HG03039 (cell line): Measurements from ENCODE around the gene IFT43.

Experiments used
- ATAC-seq: cut with Tn5 transposase; IDR thresholded peaks from one replicate; pipeline ENCODE4 v1.9.1; 2021; ENCODE audit warnings: mild to moderate bottlenecking, moderate library complexity; ENCODE audit not compliant: unreplicated experiment

The IFT43 gene

DNA sequence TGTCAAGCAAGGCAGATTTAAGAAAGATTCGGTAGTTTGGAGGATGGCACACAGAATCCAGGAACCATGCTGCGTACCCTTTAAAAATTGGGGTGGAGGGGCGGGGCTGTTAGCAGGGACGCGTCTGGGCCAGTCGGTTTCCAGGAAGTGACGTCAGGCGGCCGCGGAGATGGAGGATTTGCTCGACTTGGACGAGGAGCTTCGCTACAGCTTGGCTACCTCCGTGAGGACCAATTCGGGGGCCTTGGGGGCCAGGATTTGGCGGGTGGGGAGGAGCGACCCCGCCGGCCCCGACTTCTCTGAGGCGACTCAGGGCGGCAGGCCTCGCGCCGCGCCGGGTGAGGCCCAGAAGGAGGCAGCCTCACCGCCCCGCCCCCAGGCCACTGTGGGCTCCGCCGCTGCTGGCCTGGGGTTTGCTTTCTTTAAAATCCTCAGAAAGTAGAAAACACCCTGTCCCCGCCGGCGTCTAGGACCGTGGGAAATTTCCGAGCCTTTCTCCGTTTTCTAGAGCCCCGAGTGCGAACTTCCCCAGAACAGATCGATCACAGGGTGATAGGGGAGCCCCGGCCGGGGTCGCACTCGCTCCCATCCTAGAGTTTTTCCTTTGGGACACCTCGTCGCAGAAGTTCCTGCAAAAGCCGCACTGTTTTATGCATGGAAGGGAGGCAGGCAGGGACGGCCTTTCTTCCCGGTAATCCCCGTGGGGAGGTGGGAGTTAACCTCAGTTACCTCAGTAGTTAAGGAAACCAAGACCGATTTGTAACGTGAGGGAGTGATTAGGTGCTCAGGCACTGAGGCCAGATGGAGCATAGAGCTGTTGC lies at the start of gene IFT43:
IFT43 (plus strand) TSS at position 146 of the 821 bp plus-strand sequence; CDS start at position 170, 24 bp downstream.
- peak; percentile 61 for ATAC-seq

DNA sequence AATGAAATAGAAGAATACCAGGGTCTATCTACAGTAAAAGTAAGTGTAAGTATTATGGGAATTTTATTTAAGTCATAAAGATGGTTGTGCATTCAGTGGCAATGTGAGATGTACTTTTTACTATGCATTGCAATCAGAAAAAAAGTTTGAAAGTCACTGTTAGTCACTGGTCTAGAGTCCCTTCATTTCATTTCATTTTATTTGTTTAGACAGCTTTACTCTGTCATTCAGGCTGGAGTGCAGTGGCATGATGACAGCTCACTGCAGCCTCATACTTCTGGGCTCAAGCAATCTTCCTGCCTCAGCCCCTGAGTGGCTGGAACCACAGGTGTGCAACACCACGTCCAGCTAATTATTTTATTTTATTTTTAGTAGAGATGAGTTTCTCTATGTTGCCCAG lies 46.4 kb upstream of the IFT43 start:
- ATAC-seq, result no peak

DNA sequence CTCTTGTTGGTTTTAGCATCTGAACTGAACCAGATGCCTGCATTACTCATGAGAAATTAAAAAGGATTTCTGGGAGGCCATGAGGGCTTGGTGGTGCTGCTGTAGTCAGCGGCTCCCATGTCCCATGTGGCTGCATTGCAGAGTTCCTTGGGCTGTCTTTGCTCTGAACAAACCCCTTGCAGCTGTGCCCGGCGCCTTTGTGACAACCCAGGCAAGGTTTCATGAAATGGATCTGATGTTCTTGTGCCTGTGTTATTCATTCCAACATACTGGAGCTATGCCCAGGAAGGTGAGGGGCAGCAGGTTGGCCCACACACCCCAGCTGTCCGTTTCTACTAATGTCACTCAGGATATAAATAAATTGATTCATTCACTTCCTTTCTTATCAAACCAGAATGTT lies 44.5 kb upstream of the IFT43 start:
- no peak for ATAC-seq

DNA sequence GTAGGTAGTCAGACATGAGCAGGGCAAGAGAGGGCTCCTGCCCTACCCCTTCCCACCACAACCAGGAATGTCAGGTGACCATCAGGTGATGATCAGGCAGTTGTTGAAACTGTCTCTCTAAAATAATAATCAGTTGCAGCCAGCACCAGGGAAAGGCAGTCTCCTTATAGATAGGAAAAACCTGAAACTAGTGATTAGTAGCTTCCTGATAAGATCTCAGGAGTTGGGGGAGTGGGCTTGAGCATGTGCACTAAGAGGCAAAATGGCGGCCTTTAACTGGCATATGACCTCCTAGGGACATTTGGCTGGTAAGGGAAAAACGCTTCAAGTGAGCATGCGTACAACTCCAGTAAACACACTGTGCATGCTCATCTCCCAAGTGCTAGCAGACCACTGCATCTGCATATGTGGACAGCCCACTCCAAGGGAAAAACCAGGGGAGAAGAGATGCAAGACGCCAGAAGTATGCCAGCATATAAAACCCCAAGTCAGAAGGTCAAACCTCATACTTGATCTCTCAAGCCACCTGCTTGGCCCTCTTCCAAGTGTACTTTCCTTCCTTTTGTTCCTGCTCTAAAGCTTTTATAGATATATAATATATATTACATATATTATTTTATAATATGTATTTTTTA lies 40.8 kb upstream of the IFT43 start:
- ATAC-seq, result no peak

DNA sequence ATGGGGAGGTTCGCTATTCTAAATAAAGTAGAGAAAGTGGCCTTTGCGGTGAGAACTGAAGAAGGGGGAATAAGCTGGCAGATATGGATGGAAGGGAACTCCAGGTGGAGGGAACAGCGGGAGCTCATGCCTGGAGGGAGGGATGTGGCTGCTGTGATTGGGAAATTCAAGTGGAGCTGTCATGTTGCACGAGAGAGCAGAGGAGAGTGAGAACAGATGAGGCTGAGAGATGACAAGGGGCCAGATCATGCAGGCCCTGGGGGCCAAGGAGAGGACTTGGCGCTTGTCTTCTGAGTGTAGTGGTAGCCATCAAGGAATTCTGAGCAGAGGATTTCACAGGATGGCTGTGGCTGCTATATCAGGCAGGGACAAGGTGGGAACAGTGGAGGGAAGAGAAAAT lies 38.8 kb upstream of the IFT43 start:
- ATAC-seq, result no peak

DNA sequence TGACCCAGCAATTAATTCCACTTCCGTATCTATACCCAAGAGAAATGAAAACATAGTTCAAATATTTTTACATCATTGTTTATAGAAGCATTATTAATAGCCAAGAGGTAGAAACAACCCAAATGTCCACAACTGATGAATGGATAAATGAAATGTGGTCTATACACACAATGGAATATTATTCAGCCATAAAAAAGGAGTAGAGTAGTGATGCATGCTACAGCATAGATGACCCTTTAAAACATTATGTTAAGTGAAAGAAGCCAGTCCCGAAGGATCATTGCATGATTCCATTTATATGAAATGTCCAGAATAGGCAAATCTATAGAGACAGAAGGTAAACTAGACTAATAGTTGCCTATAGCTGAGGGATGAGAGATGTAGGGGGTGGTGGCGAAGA lies 33.1 kb upstream of the IFT43 start:
- no peak for ATAC-seq

DNA sequence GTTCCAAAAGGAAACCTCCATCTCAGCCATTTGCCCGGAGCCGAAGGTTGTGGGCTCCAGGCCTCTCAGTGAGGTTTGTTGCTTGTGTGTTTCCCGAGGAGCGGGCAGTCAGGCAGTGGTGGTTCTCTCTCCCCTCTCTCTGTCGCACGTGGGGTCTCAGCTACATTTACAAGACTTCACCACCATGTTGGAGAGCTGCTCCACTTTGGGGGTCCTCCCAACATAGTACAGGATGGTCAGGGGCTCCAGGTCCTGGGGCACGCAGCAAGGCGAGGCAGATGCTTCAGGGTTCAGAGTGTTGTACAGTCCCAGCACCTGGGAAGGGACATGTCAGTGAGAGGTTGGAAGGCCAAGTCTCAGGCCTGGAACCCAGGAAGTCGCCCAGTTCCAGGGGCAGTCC lies 26.5 kb upstream of the IFT43 start:
- no peak for ATAC-seq

DNA sequence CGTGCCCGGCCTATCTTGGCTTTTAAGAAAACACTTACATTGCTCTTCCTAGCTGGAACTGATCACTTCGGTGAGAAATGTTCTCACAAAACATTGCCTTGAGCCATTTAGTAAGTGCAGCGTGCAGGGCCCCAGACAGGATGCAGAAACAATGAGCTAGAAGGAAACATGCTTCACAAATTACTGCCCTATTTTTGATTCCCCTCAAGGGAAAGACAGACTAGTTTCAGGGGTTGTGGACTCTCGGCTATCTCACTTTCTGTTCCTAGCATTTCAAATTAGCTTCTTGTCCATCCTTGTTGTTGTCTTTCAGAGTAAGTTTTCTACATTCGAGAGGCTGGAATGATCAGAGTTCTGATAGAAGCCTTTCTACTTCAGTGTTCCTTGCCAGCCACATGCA lies 25.3 kb upstream of the IFT43 start:
- ATAC-seq, result no peak

DNA sequence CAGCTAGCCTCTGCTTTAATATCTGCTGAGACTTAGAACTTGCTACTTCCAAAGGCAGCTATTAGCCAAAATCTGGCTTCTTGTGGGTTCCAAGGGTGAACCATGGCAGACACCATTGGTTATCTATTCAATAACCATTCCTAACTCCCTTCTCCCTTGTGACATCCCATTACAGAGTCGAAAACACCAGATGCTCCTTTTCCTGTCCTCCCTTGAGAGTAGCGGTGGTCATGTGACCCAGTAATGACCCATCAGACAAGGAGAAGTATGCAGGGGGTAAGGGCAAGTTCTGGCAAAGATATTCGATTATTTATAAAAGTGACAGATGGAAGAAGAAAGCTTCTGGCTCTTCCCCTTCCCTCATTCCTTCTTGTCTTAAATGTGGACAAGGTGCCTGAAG lies 23.9 kb upstream of the IFT43 start:
- ATAC-seq, result no peak

DNA sequence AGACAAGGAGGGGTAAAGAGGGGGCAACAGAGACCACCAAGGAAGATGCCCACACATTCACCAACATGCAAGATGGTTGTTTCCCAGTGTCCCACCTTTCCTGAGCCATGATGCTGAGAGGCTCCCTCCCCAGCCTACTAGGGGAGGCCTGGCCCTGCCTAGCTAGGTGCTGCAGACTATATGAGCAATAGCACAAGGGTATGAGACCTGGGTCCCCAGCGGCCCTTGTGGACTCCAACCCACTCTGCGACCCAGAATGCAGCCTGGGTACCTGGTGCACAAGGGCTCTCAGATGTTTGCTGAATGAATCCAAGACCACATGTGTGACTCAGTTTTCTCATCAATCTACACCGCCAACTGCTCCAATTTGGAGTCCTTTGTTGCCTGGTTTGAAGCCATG lies 17.7 kb upstream of the IFT43 start:
- no peak for ATAC-seq

DNA sequence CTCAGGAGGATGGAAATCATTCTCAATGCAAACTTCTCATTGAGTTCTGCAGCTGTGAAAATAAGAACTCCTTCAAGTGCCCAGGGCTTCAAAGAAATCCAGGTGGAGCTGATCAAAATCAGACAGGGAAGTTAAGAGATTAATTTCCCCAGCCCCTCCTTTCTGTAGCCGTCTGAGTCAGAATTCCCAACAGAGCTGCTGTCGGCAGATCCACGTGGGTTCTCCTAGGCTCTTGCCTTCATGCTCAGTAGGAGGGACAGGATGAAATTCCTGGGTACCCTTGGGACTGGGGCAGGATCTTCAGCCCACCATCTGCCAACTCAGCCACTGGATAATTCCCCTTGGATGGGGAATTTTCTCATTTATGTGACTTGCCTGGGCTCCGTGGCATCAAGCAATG lies 17.1 kb upstream of the IFT43 start:
- no peak for ATAC-seq

DNA sequence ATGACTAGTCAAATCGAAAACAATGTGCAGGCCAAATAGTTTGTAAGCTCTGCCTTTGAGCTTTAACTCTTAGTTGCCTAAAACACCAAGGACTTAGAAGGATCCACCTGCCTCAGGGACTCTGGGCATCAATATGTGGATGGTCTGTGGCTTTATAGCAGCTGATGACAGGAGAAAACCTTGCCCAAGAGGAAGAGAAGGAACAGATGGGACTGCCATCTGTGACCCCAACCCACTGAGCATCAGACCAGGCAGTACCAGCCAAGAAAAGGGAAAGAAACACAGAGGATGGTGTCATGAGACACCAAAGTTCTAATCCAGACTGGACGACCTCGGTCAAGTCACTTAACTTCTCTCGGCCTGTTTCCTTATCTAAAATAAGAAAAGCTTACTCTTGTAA lies 16.4 kb upstream of the IFT43 start:
- no peak for ATAC-seq

DNA sequence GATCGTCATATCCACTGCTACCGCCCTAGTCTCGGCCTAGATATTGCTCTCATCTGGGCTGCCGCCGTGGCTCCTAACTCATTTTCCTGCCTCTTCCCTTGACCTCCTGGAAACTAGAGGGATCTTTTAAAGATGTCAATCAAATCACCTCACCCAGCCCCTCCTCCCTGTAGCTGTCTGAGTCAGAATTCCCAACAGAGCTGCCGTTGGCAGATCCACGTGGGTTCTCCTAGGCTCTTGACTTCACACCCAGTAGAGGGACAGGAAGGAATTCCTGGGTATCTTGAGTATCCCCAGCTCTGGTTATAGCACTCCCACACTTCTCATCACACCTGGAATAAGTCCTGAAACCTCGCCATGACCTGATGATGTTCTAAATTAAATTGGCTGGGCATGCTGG lies 15.7 kb upstream of the IFT43 start:
- ATAC-seq, result no peak

DNA sequence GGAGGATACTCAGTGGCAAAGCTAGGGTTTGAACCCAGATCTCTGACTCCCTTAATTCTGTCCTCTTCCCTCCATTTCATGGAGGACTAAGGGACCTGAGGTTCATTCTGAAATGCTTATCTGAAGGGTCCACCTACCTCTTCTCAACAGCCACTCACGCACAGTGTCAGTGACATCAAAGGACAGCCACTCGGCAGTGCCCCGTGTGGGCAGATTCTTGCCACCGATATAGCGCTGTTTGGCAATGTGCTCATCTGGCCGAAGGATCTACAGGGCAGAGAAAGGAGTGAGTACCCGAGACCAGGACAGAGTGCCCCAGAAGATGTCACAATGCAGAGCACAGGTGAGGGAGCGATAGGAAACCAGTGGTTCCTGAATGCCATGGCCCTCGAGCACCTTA lies 14.6 kb upstream of the IFT43 start:
- no peak for ATAC-seq

DNA sequence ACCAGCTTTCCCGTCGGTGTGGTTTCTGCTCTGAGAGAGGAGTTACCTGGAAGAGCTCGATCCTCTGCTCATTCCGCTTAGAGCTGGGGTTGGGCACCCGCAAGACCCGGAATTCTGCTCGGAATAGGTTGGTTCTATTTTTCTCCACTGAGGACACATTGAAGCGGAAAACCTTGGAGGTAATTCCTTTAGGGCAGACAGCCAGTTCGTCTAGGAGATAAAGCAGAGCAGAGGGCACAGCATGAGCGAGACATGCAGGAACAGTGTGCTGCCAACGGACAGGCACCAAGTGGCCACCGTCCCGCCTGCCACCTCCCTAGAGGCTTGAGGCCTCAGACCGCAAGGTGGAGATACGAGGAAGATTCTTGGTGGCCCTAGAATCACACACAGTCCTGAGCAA lies 14.1 kb upstream of the IFT43 start:
- ATAC-seq, result no peak

DNA sequence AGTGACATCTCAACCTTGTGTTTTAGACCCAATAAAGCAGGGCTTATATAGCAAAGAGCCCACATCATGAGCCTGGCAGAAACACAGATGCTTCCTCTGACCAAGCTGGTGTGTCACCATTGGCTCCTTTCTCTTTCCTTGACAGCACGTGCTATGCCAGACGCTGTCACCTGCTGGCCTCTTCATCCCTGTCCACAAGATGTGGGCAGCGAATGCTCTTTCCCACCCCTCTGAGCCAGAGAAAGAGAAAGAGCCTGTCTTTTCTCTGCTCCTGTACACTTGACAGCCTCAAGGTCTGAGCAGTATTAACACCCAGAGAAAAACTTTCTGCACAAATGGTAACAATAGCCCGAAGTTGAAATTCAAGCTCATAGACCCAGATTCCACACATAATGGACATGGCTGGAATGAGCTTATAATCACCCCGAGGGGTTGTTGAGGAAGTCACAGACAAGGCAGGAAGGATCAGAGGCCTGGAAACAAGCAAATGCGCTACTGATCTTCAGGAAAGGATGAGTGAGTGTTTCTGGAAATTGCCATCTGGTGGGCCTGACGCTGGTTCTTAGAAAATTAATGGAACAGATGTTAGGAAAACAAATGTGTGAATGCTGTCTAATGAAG lies 12.7 kb upstream of the IFT43 start:
- ATAC-seq, result no peak

DNA sequence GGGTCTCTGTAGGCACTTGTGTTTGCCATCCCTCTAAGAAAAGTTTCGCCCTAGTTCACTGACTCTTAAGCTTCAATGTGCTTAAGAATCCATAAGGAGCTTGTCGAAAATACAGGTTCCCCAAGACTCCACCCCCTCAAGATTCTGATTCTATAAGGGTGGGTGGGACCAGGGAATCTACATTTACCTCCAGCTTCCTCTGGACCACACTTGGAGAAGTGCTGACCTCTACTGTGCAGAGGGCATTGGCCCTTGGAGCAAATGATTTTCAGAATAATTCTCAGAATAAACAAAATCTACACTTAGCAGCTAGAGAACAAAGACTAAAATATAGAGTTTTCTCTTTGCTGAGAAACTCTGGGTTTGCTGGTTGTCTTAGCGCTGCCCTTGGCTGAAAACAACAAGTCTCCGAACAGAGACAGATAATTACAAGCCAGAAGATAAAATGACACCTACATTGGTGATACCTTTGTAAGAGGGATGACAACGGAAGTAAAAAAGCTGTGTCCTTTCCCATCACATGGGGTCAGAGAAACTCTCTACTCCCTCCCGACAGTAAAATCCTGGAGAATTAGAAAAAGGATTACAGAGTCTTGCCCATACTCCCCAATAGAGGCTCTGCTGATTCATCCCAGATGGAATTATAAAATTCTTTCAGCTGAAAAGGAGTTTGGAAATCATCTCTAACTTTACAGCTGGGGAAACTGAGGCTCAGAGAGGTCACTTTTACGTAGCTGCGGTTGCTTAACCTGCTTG lies 8.6 kb upstream of the IFT43 start:
- no peak for ATAC-seq

DNA sequence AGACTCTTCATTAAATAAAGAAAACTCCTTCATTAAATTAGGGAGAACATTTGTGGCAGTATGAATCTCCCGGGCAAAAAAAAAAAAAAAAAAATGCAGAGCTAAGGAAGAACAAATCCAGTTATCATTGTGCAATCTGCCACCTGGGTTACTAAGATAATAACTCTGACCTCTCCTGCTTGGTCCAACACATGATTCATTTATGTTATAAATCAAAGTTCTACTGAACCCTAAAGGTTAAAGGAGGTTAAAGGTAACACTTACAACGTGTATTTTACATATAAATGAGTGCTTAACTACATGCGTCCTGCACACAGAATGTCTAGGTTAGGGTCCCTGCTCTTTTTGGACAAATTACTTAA lies 8.0 kb upstream of the IFT43 start:
- ATAC-seq, result no peak

DNA sequence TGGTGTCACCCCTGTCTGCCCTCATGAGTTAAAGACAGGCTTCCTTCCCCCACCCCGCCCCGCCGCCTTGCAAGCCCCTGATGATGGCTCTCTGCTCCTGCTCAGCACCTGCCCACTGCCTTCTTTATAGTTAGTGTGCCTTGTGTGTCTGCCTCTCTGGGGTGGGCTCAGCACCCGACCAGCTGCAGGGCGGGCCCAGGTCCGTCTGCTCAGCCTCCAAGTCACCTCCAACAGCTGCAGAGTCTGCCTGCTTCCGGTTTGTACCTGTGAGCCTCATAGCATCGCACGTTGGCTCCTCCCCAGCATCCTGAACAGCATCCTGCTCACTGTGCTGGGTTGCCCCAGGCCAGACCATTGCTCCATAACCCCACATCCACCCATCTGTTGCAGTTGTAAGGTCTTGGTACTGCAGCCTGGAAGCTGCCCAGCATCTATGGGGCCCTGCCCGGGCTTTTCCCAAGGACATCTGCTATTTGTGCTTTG lies 7.3 kb upstream of the IFT43 start:
- no peak for ATAC-seq

DNA sequence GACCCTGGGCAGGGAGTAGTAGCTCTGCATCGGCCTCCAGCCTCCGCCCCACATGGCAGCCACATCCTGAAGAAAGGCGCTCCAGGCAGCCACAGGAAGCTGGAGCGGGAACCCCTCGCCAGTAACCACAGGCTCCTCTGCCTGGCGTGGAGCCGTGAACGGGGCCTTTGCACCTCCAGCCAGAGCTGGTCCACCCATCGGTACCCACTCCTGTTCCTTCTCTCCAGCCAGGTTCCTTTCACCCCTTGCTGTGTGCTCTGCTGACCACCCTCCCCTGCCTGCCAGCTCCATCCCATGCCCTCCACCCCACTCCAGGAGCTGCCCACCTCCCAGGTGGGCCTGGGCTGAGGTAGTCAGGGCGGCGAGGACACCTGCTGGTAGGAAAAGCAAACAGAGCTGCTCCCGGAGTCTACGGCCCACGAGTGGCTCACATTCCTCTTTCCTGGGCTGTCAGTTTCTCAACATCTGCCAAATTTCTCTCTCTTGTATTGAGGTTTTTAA lies 6.4 kb upstream of the IFT43 start:
- no peak for ATAC-seq
